Cardiac septum (tissue), 1 donor: ENCODE results near the gene BBOF1. TPM values are rescaled to one million over a fixed set of nuclear protein-coding genes. Genes with fewer than 3 reads are reported as not detected.
A peak's percentile ranks its signal among the peaks of the same experiment; 100 is the strongest.
"Not testable (repeated sequence)": the region's sequence is repeated elsewhere in the genome, so short reads cannot be mapped to it uniquely, and the experiment has no call there.

Experiments
- DNase-seq: peaks from one replicate; pipeline ENCODE4 v3.0.0-alpha.2; 2020; ENCODE audit warnings: low spot score
- intact Hi-C: fragments of 100-400 bp; cut with DNase I; formaldehyde crosslinking; loops from one replicate; pipeline ENCODE4 v1.14.0; 2022
- long read RNA-seq: library from polyadenylated mRNA; unstranded; transcript quantifications from one replicate; pipeline ENCODE4 v2.0.0, GENCODE V29; 2021
- total RNA-seq: library from RNA; stranded (reverse); fragmentation: NEBNext Ultra II Directional; extraction: Animal tissue kit (Norgen Biotek cat#: 25700); gene quantifications from one replicate; pipeline ENCODE4 v1.2.1, GENCODE V29; 2021
- donor health status: DM: no; HTN: no; CAD: no.

Gene BBOF1, protein sequence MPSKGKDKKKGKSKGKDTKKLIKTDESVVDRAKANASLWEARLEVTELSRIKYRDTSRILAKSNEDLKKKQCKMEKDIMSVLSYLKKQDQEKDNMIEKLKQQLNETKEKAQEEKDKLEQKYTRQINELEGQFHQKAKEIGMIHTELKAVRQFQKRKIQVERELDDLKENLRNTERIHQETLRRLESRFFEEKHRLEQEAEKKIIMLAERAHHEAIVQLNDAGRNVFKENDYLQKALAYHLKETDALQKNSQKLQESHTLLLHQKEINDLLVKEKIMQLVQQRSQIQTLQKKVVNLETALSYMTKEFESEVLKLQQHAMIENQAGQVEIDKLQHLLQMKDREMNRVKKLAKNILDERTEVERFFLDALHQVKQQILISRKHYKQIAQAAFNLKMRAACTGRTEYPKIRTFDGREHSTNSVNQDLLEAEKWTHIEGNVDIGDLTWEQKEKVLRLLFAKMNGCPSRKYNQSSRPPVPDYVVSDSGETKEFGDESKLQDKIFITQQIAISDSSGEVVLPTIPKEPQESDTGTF
- total RNA-seq, result 3.9 TPM
- long read RNA-seq, partial matches to known transcripts, result 0 of 57 reads
- long read RNA-seq, other reads (novel, unspliced or antisense), result 57 of 57 reads

- DNase-seq, result peak; percentile 94
- intact Hi-C loops, result loop anchor here (1.0 kb wide), 1 partner anchor 68 kb away; the partner anchor contains the start of genes COQ6 and FAM161B
Observed at GRCh38 chr14:74018586-74019407, at the start of gene BBOF1, which contains the start of gene ENTPD5. TSS of gene BBOF1 (plus strand) at chr14:74019349. CDS start at chr14:74019479, 130 bp downstream. TSS of gene ENTPD5 (minus strand) at chr14:74019288. CDS start at chr14:73988102, 31,186 bp downstream.

DNA sequence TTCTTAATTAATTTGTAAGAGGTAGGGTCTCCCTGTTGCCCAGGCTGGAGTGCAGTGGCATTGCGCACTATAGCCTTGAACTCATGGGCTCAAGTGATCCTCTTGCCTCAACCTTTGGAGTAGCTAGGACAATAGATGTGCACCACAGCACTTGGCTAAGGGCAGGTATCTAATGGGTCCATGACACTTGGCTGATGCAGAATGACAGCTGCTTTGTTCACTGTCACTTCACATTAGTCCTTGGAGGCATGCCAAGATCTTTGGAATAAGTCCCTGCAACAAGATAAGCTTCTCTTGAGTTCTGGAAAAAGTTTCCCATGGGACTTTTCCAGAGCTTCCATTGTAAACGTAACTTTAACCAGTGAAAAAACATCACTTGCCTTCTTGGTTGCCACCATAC is 45.7 kb upstream of the BBOF1 start:
- intact Hi-C loops, result no loop called here

DNA sequence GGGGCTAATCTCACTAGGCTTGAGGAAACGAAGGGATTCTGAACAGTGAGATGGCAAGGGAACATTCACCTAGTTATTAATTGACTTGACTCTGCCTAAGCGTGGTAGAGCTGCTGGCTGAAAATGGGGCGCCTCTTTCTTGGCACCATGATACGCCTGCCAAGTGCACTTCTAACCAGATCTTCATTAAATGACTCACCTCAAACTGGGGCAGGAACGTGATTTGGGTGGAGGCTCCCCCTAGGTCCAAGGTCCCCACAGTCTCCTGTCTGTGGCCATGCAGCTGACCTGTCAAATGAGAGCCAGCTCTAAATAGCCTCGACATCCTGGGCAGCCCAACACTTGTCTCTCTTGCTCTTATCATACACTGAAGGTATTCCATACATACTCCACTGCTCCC is 43.0 kb upstream of the BBOF1 start:
- intact Hi-C loops, result no loop called here
- no peak for DNase-seq

More for the DNA sequence above, 45.7 kb upstream of the BBOF1 start:
- DNase-seq, result no peak

DNA sequence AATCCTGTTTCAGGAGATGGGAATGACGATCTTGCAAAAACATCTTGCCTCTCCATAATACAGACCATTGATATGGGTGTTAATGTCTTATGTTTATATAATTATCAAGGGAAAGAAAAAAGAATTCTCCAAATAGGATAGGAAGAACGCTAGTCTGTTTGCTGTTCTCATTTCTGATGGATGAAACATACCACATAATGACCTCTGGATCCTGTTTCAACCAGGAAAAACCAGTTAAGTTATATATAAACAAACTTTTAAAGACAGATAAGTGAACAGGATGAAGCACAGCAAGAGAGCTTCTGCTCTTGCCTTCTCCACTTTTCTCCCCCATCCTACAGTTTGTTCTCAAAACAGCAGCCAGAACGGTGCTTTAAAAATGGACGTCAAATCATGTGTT is 41.3 kb upstream of the BBOF1 start:
- no peak for DNase-seq
- intact Hi-C loops, result no loop called here

DNA sequence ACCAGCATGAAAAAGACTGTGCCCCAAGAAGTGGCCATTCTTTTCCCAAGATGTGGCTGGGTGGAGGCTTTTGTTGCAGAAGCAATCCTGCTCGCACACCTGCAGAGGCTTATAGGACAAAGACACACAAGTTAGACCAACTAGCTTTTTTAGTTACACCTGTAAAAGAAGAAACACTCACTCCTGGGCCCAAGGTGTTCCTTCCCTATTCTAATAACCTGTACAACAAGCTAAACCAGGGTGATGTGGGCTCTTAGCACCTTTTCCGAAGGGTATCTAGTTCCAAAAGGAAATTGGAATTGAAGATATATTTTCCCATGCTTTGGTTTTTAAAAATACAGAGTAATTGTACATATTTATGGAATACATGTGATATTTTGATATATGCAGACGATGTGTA is 31.1 kb upstream of the BBOF1 start:
- no peak for DNase-seq
- intact Hi-C loops, result no loop called here

DNA sequence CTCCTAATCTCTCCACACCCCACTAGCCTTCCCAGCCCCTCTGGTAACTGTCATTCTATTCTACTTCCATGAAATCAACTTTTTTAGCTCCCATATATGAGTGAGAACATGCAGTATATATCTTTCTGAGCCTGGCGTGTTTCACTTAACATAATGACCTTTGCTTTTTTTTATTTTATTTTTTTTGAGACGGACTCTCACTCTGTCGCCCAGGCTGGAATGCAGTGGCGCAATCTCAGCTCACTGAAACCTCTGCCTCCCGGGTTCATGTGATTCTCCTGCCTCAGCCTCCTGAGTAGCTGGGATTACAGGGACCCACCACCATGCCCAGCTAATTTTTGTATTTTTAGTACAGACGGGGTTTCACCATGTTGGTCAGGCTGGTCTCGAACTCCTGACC is 30.5 kb upstream of the BBOF1 start:
- intact Hi-C loops, DNase-seq: not testable (repeated sequence)

GRCh38 chr14:73991092-73991491 is 28.1 kb upstream of the BBOF1 start:
- intact Hi-C loops, result no loop called here

DNA sequence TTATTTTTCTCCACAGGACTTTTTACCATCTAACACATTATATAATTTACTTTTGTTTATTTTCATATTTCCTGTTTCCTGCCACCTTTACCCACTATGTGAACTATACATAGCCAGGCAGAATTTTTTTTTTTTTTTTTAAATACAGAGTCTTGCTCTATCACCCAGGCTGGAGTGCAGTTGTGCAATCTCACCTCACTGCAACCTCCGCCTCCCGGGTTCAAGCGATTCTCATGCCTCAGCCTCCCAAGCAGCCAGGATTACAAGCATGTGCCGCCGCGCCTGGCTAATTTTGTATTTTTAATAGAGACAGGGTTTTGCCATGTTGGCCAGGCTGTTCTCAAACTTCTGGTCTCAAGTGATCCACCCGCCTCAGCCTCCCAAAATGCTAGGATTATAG is 24.2 kb upstream of the BBOF1 start:
- DNase-seq, intact Hi-C loops: not testable (repeated sequence)

More at GRCh38 chr14:73991092-73991491, 28.1 kb upstream of the BBOF1 start:
- no peak for DNase-seq

DNA sequence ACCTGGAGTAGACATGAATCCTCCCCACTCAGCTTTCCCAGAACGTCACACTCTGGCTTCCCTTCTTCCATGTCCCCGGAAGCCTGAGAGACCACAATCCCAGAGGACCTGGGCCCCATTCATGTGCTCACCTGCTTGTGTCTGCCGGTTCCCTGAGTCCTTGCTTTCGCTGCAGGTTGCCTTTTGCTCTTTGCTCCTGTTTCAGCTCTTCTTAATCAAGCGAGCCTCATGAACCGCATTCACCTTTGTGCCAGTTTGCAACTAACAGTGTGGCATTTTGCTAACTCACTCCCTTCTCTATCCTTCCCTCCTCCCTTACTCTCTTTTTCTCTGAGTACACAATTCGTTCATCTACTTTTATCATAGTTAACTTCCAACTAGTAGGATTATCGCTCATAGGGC is 23.2 kb upstream of the BBOF1 start:
- intact Hi-C loops, result no loop called here

DNA sequence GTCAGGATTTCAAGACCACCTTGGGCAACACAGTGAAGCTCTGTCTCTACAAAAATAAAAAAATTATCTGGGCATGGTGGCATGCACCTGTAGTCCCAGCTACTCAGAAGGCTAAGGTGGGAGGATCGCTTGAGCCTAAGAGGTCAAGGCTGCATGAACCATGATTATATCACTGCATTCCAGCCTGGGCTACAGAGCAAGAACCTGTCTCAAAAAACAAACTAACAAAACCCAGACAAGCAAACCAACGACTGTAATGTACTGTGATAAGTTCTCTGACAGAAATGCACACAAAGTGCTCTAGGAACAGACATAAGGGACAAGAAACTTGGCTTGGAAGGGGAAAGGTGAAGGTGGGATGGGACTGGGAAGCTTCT is 22.4 kb upstream of the BBOF1 start:
- intact Hi-C loops, result no loop called here

More for the DNA sequence above, 23.2 kb upstream of the BBOF1 start:
- DNase-seq, result no peak

DNA sequence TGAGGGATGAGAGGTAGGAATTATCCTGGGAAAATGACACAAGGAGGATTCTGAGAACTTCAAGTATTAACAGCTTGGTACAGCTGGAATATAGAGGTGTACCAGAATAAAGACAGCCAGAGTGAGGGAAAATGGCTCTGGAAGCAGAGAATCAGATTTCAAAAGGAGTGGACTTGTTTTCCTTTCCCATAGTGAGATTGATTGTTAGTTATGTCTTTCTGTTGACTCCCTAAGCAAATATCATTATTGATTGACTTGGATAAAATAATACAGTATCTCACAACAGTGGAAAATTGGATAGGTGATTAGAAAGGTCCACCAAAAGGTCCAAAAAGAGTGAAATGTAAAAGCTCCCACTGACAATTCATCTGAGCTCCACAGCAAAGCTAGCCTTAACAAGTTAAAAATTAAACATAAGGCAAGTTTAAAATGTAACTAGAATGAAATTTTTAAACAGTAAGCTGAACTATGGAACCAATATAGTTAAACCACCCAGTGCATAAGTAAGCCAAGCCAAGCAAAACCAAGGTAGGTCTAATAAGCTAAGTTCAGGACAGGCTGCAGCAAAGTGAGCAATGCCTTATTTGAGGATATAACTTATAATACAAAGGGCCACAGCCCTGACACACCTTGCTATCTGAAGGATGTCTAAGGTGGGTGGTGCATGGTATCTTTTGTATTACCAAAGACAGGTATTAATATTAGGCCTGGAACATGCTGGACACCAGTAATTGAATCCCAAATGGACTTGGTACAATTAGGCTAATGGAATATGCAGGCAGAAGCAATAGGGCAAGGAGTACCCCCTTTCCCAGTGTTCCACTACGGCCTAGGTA is 21.8 kb upstream of the BBOF1 start:
- DNase-seq, result no peak
- intact Hi-C loops, result no loop called here

More for the DNA sequence above, 22.4 kb upstream of the BBOF1 start:
- no peak for DNase-seq

GRCh38 chr14:73997944-73998447 is 21.2 kb upstream of the BBOF1 start:
- no peak for DNase-seq
- intact Hi-C loops, result no loop called here

DNA sequence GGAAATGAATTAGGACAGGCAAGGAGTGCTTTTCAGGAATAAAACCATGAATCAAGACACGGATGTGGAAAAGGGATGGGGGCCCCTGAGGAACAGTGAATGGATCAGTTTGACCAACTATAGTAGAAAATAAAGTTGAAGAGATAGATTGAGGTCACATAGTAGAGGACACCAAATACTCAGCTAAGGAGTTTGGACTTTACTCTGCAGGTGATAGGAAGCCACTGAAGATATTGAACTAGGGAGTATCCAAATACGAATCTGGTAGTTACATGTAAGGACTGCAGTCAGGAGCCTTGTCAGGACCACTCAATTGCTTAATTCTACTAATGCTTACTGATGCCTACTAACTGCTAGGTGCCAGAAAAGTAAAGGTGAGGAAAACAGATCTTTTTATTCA is 20.4 kb upstream of the BBOF1 start:
- DNase-seq, result no peak
- intact Hi-C loops, result no loop called here

- DNase-seq, intact Hi-C loops: not testable (repeated sequence)
Observed at GRCh38 chr14:74005664-74006063, 13.5 kb upstream of the BBOF1 start.

DNA sequence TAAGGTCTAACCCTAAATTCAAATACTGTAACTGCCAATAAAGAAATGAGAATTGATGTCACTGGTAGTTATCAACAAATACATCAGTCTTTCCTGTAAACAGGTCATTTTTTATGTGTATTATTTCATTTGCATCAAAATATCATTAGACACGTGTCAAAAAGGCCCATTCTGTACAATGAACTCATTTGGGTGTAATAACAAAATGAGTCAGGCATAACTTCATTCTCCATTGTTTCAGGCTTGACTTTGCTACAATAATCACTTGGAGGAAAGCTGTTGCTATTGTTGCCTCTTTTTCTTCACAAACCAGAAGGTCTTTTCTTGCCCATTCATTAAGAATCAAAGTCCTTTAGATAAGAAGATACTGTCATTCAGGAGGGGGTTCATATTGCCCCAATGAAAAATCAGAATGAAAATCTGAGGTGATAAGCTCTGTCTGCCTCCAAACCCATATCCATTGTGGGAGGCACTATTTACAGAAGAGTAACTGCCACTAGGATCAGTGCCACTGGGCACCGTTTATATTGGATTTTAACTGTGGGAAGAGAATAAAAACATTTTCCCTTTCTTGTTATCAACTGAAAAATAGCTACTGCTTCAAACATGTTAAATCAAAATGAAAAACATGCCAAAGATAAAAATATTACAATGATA is 10.2 kb upstream of the BBOF1 start:
- intact Hi-C loops, result no loop called here

DNA sequence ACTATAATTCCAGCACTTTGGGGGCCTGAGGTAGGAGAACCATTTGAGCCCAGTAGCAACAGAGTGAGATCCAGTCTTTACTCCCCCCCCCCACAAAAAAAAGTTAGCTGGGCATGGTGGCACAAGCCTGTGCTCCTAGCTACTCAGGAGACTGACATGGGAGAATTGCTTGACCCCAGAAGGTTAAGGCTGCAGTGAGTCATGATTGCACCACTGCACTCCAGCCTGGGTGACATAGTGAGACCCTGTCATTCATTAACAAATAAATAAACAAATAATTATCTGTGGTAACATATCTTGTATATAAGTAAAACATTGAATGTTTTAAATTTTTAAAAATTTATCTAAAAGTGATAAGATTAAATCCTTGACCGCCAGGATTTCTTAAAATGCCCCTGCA is 4.8 kb upstream of the BBOF1 start:
- intact Hi-C loops, result no loop called here
- DNase-seq, result no peak

More for the DNA sequence above, 10.2 kb upstream of the BBOF1 start:
- no peak for DNase-seq

DNA sequence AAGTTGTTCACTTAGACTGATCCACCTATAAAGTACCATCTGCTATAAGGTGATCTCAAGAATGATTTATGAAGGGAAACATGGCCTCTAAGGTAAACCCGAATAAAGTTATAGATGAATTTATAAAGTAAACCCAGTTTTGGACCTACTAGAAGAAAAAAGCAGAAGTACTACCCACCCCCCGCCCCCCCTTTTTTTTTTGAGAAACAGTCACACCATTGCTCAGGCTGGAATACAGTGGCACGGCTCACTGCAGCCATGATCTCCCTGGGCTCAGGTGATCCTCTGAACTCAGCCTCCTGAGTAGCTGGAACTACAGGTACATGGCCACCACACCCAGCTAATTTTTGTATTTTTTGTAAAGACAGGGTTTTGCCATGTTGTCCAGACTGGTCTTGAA is 4.0 kb upstream of the BBOF1 start:
- no peak for DNase-seq
- intact Hi-C loops, result no loop called here

DNA sequence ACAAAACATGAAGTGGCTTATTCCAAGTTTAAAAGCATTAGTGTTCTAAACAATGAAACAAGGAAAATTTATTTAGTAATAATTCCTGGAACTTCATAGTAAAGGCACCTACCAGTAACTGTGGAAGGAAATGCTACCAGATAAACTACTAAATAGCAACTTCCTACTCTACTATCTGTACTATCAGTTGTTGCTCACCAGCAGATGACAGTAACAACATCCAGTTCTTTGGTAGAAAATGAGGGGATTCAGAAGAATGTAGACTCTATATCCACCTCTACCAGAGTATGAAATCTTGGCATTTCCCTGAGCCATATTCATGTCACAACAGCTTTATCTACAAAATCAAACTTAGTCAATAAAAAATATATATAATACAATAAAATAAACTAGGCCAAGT is 3.2 kb upstream of the BBOF1 start:
- intact Hi-C loops, result no loop called here
- no peak for DNase-seq
